GM13977 (cell line): Measurements from ENCODE around the gene JPT1.

ENCODE experiments used
- DNase-seq: peaks from one replicate; pipeline ENCODE4 v3.0.0; 2012; ENCODE audit warnings: low spot score
- in situ Hi-C: fragments of 300-500 bp; cut with MboI; formaldehyde crosslinking; loops from one replicate; pipeline ENCODE4 v1.12.0; 2022; ENCODE audit warnings: low sequenced_read_pairs, low pct_unique_long_range_greater_than_20kb, mixed read lengths, inconsistent platforms; ENCODE audit not compliant: unreplicated experiment
- TF ChIP-seq, protein P1 (sequence below): IDR thresholded peaks from 2 replicates; pipeline ENCODE4 v1.5.1; 2012; ENCODE audit warnings: mild to moderate bottlenecking, control low read depth; ENCODE audit not compliant: insufficient read depth; ENCODE audit errors: extremely low read depth, missing control alignments

The JPT1 gene

DNA sequence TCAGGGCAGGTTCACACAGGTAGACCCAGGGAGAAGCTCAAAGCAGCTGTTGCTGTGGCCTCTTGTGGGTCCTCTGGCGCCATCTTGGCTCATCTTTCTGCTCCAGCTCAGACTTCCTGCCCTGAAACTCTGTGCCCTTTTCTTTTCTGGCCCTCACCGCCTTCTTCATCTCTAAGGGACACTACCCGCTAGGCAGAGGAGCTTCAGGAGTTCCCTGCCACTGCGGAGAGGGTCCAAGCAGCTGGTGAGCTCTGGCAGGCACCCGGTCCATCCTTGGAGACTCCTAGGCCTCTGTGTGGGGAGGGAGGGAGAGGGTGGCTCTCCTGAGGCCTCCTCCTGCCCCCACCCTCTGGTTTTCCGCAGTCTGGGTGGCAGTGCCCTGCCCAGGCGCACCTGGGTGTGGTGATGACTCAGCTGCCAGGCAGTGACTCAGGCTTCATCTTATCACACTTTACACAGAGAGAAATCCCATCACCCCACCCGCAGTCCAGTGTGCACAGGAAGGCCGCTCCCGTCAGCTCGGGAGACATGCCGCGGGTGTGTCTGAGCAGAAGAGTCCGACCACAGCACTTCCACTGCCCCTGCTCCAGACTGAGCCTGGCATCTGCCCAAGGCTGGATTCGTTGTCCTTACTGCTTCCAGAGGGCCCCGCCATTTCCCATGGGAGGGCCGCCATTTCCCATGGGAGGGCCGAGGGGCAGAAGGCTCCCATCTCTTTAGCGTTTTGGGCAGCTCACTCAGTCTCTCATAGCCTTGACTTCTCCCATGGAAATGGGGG is 30.1 kb downstream of the JPT1 start:
- no peak for DNase-seq
- TF ChIP-seq, protein P1, sequence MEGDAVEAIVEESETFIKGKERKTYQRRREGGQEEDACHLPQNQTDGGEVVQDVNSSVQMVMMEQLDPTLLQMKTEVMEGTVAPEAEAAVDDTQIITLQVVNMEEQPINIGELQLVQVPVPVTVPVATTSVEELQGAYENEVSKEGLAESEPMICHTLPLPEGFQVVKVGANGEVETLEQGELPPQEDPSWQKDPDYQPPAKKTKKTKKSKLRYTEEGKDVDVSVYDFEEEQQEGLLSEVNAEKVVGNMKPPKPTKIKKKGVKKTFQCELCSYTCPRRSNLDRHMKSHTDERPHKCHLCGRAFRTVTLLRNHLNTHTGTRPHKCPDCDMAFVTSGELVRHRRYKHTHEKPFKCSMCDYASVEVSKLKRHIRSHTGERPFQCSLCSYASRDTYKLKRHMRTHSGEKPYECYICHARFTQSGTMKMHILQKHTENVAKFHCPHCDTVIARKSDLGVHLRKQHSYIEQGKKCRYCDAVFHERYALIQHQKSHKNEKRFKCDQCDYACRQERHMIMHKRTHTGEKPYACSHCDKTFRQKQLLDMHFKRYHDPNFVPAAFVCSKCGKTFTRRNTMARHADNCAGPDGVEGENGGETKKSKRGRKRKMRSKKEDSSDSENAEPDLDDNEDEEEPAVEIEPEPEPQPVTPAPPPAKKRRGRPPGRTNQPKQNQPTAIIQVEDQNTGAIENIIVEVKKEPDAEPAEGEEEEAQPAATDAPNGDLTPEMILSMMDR: no peak
- in situ Hi-C loops: no loop called here

DNA sequence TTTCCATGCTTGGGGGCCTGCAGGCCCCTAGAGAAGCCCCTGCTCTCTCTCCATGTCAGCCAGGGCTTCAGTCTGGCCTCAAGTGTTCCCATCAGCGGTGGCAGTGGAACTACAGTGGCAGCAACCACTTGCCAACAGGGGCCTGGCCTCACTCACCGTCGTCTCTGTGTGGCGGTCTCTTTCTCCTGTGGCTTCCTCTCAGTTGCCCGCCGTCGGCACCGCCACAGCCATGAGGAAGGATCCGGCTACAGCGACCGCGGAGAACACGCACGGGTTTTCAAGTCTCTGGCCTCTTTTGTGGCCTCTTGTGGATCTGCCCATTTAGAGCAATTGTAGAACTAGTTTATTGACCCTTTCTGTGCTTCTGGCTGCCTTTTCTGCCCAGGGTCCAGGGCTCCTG is 36.0 kb downstream of the JPT1 start:
- TF ChIP-seq, protein P1: no peak
- in situ Hi-C loops: no loop called here
- DNase-seq: no peak

DNA sequence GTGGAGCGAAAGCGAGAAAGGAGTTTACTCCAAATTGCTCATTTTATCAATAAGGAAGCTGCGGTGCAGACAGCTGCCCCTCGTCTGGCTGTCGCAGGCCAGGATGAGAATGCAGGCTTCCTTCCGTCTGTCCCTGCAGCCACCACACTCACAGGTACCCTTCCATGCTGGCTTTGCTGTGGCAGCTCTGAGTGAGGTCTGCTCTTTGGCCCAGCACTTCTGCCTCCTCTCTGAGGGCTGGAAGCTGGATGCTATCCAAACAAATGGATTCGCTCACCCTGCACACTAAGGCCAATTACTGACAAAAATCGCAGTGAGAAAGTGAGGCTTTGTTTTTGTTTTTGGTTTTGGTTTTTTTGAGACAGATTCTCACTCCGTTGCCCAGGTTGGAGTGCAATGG is 37.6 kb downstream of the JPT1 start:
- TF ChIP-seq, protein P1: no peak
- in situ Hi-C loops: no loop called here
- no peak for DNase-seq

DNA sequence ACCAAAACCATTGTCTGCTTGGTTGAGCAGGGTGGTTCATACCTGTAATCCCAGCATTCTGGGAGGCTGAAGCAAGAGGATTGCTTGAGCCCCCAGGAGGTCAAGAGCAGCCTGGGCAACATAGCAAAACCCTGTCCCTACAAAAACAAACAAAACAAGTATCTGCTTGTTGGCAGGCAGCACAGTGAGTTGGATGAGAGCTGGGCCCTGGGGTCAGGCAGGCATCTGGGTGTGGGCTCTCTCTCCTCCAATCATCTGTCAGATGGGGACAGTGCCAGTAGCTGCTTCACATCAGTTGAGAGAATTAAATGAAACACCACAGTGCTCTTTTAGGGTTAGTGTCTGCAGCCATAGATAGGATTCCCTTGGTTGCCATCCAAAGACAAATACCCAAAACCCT is 38.8 kb downstream of the JPT1 start:
- in situ Hi-C loops: no loop called here

DNA sequence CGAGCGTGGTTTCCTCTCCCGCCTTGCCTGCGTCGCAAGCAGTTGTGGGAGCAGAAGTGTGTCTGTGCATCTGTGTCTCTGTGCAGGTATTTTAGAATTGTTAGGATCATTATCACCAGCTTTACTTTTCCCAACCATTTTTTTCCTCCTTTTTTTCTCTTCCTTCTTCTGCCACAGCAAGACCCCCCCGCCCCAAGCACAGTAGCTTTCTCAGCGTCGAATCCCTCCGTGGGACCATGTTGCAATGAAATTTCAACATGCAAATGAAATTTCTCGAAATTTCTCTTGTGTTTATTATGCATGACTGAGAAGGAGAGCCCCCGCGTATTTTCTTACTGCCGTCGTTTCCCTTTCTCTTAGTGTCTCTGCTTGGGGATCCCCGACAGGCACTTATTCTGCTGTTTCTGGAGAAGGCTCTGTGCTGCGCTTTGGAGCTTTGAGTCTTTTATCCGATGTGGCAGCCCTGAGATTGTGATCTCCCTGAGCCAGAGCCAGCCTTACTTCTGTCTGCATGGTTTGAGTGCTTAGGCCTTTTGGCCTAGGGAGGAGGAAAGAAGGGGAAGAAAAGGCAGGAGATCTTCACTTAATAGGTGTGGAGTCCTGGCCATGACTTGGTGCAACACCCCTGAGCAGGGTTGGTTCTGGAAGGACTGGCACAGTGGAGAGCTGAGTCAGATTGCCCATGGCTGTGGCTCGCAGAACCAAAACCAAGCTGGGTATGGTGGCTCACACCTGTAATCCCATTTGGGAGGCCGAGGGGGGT is 39.6 kb downstream of the JPT1 start:
- peak; percentile 73 for DNase-seq
- in situ Hi-C loops: no loop called here
- TF ChIP-seq, protein P1: no peak

More for the DNA sequence above, 38.8 kb downstream of the JPT1 start:
- DNase-seq: no peak
- TF ChIP-seq, protein P1: no peak

DNA sequence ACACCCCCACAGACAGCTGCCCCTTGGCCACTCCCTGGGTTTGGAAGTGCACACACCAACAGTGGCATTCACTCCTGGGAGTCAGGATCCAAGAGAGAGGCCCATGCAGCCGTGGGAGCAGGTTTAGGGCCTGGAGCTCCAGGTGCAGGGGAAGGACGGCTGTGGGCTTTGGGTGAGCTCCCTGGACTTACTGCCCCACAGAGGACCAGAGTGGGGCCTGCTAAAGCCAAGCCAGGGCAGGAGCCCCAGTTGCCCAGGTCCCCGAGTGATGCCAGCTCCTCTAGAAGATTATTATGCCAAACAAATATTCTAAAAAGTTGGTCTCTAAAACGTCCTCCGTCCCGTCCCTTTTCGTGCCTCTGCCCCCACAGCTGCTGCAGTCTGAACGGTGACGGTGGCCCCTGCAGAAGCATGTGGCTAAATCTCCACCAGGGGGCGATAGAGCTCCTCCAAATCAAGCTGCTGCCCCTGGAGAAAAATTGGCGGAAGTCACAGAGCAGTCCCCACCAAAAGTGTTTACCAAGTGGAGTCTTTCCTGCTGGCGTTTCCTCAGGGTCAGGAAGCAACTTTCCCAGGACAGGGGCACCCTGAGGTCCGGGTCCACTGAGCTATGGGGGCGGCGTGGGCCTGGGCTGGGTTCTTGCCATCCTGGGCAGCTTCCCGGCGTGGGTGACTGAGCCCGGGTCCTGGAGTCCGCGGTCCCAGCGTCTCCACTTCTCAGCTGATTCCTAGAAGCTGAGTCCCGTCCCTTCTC is 40.3 kb downstream of the JPT1 start:
- TF ChIP-seq, protein P1: peak; percentile 91
- DNase-seq: peak; percentile 86
- in situ Hi-C loops: no loop called here
